GM12891 (cell line): ENCODE data around the gene EFL1.

Experiments used
- DNase-seq: peaks from one replicate; pipeline ENCODE4 v3.0.0; 2011; ENCODE audit warnings: low spot score; ENCODE audit not compliant: insufficient read length
- FAIRE-seq: peaks from 2 replicates; lab custom pipeline; 2011; peaks lifted over from hg19 to GRCh38; lab: Jason Lieb, UNC
- PAX5 ChIP-seq: IDR thresholded peaks from 2 replicates; pipeline ENCODE4 v1.6.1; 2011; ENCODE audit warnings: low read length, moderate library complexity, mild to moderate bottlenecking; ENCODE audit not compliant: insufficient read depth, severe bottlenecking
- POLR2A ChIP-seq: IDR thresholded peaks from 2 replicates; pipeline ENCODE4 v1.6.1; 2011; ENCODE audit warnings: low read depth, low read length, control low read depth
- POLR2AphosphoS5 ChIP-seq: IDR thresholded peaks from 2 replicates; pipeline ENCODE4 v1.6.1; 2011; ENCODE audit warnings: low read depth, low read length, control low read depth
- POU2F2 ChIP-seq: IDR thresholded peaks from 2 replicates; pipeline ENCODE4 v1.6.1; 2011; ENCODE audit warnings: low read depth, mild to moderate bottlenecking, control low read depth, low read length, moderate library complexity
- SPI1 ChIP-seq: IDR thresholded peaks from 2 replicates; pipeline ENCODE4 v1.6.1; 2011; ENCODE audit warnings: low read depth, low read length, control low read depth
- TAF1 ChIP-seq: IDR thresholded peaks from 2 replicates; pipeline ENCODE4 v1.6.1; 2011; ENCODE audit warnings: low read depth, low read length, control low read depth

Gene EFL1

GRCh38 chr15:82133251-82133650, 129.3 kb downstream of the EFL1 start:
- TF ChIP-seq TAF1 = no peak
- no peak for TF ChIP-seq SPI1
- TF ChIP-seq POLR2AphosphoS5 = no peak
- no peak for TF ChIP-seq PAX5
- no peak for TF ChIP-seq POU2F2
- TF ChIP-seq POLR2A = no peak
- DNase-seq = no peak
- FAIRE-seq = no peak

- DNase-seq (no peak), FAIRE-seq (no peak)
- no peak for TF ChIP-seq PAX5
Observed at GRCh38 chr15:82132742-82133141, 129.8 kb downstream of the EFL1 start.

GRCh38 chr15:82132096-82132495, 130.4 kb downstream of the EFL1 start:
- FAIRE-seq (no peak), DNase-seq (no peak)
- TF ChIP-seq SPI1 = no peak

- no peak for TF ChIP-seq TAF1
- TF ChIP-seq PAX5 = no peak
- TF ChIP-seq POU2F2 = no peak
- TF ChIP-seq SPI1 = no peak
- no peak for TF ChIP-seq POLR2A
- TF ChIP-seq POLR2AphosphoS5 = no peak
- no peak for FAIRE-seq
- no peak for DNase-seq
Observed at GRCh38 chr15:82130248-82130647, 132.3 kb downstream of the EFL1 start.

- TF ChIP-seq PAX5 = no peak
- TF ChIP-seq TAF1 = no peak
- no peak for TF ChIP-seq POLR2AphosphoS5
- no peak for TF ChIP-seq POU2F2
- TF ChIP-seq SPI1 = no peak
- no peak for TF ChIP-seq POLR2A
- no peak for FAIRE-seq
- DNase-seq = no peak
Observed at GRCh38 chr15:82129761-82130160, 132.8 kb downstream of the EFL1 start.

GRCh38 chr15:82129149-82129692, 133.3 kb downstream of the EFL1 start:
- FAIRE-seq = no peak
- TF ChIP-seq POLR2A (no peak), POLR2AphosphoS5 (no peak), PAX5 (no peak), TAF1 (no peak), SPI1 (no peak), POU2F2 (no peak)

GRCh38 chr15:82128401-82129148, 134.0 kb downstream of the EFL1 start:
- FAIRE-seq (peak; percentile 72), DNase-seq (no peak)
- peak; percentile 43; the same call in 1 of the 2 replicates for TF ChIP-seq SPI1
- no peak for TF ChIP-seq PAX5

More at GRCh38 chr15:82129149-82129692, 133.3 kb downstream of the EFL1 start:
- DNase-seq = no peak

- FAIRE-seq (no peak), DNase-seq (no peak)
- no peak for TF ChIP-seq TAF1
- no peak for TF ChIP-seq POLR2A
- no peak for TF ChIP-seq SPI1
- TF ChIP-seq PAX5 = no peak
- no peak for TF ChIP-seq POU2F2
- no peak for TF ChIP-seq POLR2AphosphoS5
Observed at GRCh38 chr15:82127581-82127980, 135.0 kb downstream of the EFL1 start.

GRCh38 chr15:82126346-82126745, 136.2 kb downstream of the EFL1 start:
- FAIRE-seq (no peak), DNase-seq (no peak)
- no peak for TF ChIP-seq POLR2A

- TF ChIP-seq PAX5 (no peak), SPI1 (no peak)
- no peak for DNase-seq
- FAIRE-seq = no peak
Observed at GRCh38 chr15:82124331-82125263, 137.9 kb downstream of the EFL1 start.
